ENCODE results near the gene DSC1.

GRCh38 chr18:31195063-31195462, 32.4 kb upstream of the DSC1 start:
- no peak for TF ChIP-seq CTCF (IDR thresholded peaks at IDR 0.05; ENCODE audit: low read length)
- TF ChIP-seq EZH2 (IDR thresholded peaks at IDR 0.05; ENCODE audit: borderline replicate concordance, low read length): no peak
